ENCODE measurements around the gene TMEM245. TPM values are rescaled to one million over a fixed set of nuclear protein-coding genes. Genes with fewer than 3 reads are reported as not detected.

The TMEM245 gene
- total RNA-seq, 2 experiments from 2014 or later = 22.0 to 36.1 TPM

DNA sequence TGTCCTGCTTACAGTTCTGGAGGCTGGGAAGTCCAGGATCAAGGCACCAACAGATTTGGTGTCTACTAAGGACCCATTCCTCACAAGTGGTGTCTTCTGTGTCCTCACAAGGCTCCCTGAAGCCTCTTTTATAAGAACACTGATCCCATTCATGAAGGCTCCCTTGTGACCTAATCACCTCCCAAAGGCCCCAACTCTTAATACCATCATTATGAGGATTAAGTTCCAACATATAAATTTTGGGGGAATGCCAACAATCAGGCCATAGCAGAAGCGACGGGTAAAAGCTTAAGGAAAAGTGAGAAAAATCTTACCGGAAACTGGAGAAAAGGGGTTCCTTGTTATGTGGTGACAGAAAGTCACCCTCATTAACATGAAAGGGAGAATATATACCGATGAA lies 117.6 kb downstream of the TMEM245 start:
- no peaks in the 10 kb centered on the region for H3K9me2 ChIP-seq (ENCODE audit: insufficient read depth, low read length)
- no peak overlapping the region for H2AFZ ChIP-seq (ENCODE audit: low read length)
- peaks cover 14% of the 10 kb centered on the region for H3K9me3 ChIP-seq (ENCODE audit: low read length)
- peaks cover 6% of the 10 kb centered on the region for H3K36me3 ChIP-seq (ENCODE audit: insufficient read depth, low read length)
- CTCF ChIA-PET (ENCODE audit: unreplicated experiment) = no interaction called here
- no peaks in the 10 kb centered on the region for H3K4me1 ChIP-seq (ENCODE audit: insufficient read depth, low read length, poor library complexity, severe bottlenecking)
- no peak overlapping the region for H3K27ac ChIP-seq (ENCODE audit: low read depth, low read length, poor library complexity, severe bottlenecking)
- POLR2A ChIA-PET = no interaction called here
- no peaks in the 10 kb centered on the region for H3K79me2 ChIP-seq (ENCODE audit: insufficient read depth, low read depth, low read length)
- no peak overlapping the region for H3K4me3 ChIP-seq (ENCODE audit: low read depth, low read length, poor library complexity, severe bottlenecking)
- TF ChIP-seq, protein P1, sequence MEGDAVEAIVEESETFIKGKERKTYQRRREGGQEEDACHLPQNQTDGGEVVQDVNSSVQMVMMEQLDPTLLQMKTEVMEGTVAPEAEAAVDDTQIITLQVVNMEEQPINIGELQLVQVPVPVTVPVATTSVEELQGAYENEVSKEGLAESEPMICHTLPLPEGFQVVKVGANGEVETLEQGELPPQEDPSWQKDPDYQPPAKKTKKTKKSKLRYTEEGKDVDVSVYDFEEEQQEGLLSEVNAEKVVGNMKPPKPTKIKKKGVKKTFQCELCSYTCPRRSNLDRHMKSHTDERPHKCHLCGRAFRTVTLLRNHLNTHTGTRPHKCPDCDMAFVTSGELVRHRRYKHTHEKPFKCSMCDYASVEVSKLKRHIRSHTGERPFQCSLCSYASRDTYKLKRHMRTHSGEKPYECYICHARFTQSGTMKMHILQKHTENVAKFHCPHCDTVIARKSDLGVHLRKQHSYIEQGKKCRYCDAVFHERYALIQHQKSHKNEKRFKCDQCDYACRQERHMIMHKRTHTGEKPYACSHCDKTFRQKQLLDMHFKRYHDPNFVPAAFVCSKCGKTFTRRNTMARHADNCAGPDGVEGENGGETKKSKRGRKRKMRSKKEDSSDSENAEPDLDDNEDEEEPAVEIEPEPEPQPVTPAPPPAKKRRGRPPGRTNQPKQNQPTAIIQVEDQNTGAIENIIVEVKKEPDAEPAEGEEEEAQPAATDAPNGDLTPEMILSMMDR (conservative IDR thresholded peaks at IDR 0.05; ENCODE audit: low read length) = no peak
- TF ChIP-seq EZH2phosphoT487 (IDR thresholded peaks at IDR 0.05; ENCODE audit: borderline replicate concordance, low read depth, low read length) = no peak
- H4K20me1 ChIP-seq (ENCODE audit: insufficient read depth, low read length) = no peaks in the 10 kb centered on the region
- H3K4me2 ChIP-seq (ENCODE audit: low read length) = no peak overlapping the region
- intact Hi-C loops (cut with micrococcal nuclease; ENCODE audit: unreplicated experiment) = no loop called here
- no peak for DNase-seq (ENCODE audit: low spot score)
- no TSS peak for BruUV-seq (replicated peaks)

DNA sequence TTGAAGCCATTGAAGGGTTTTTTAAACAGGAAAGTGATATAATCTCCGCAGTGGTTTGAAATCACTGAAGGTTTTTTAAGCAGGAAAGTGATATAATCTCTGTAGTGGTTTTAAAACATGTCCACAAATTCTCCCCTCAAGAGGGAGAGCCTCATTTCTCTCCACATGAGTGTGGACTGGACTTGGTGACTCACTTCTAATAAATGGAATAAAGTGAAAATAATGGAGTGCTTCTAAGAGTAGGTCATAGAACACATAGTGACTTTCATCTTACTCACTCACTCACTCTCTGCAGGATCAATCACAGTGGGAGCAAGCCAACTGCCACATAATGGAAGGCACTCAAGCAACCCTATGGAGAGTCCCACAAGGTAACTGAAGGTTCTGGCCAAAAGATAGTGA lies 118.5 kb downstream of the TMEM245 start:
- H3K4me1 ChIP-seq (ENCODE audit: insufficient read depth, low read length, poor library complexity, severe bottlenecking) = no peaks in the 10 kb centered on the region
- H3K9me3 ChIP-seq (ENCODE audit: low read length) = peaks cover 14% of the 10 kb centered on the region
- POLR2A ChIA-PET = no interaction called here
- peaks cover 6% of the 10 kb centered on the region for H3K36me3 ChIP-seq (ENCODE audit: insufficient read depth, low read length)
- H2AFZ ChIP-seq (ENCODE audit: low read length) = no peak overlapping the region
- no peak overlapping the region for H3K27ac ChIP-seq (ENCODE audit: low read depth, low read length, poor library complexity, severe bottlenecking)
- BruUV-seq (replicated peaks) = no TSS peak
- no peaks in the 10 kb centered on the region for H3K79me2 ChIP-seq (ENCODE audit: insufficient read depth, low read depth, low read length)
- no peak overlapping the region for H3K4me3 ChIP-seq (ENCODE audit: low read depth, low read length, poor library complexity, severe bottlenecking)
- H3K9me2 ChIP-seq (ENCODE audit: insufficient read depth, low read length) = no peaks in the 10 kb centered on the region
- H3K4me2 ChIP-seq (ENCODE audit: low read length) = no peak overlapping the region
- H4K20me1 ChIP-seq (ENCODE audit: insufficient read depth, low read length) = no peaks in the 10 kb centered on the region
- intact Hi-C loops (cut with micrococcal nuclease; ENCODE audit: unreplicated experiment) = no loop called here
- CTCF ChIA-PET (ENCODE audit: unreplicated experiment) = no interaction called here
- no peak for DNase-seq (ENCODE audit: low spot score)
- TF ChIP-seq, protein P1 (conservative IDR thresholded peaks at IDR 0.05; ENCODE audit: low read length) = no peak
- TF ChIP-seq EZH2phosphoT487 (IDR thresholded peaks at IDR 0.05; ENCODE audit: borderline replicate concordance, low read depth, low read length) = no peak

- Histone ChIP-seq H3K9me2 (ENCODE audit: insufficient read depth, low read length) (no peaks in the 10 kb centered on the region), H3K79me2 (ENCODE audit: insufficient read depth, low read depth, low read length) (no peaks in the 10 kb centered on the region), H3K4me2 (ENCODE audit: low read length) (no peak overlapping the region), H4K20me1 (ENCODE audit: insufficient read depth, low read length) (no peaks in the 10 kb centered on the region), H3K4me1 (ENCODE audit: insufficient read depth, low read length, poor library complexity, severe bottlenecking) (peaks cover 10% of the 10 kb centered on the region), H3K4me3 (ENCODE audit: low read depth, low read length, poor library complexity, severe bottlenecking) (no peak overlapping the region), H2AFZ (ENCODE audit: low read length) (no peak overlapping the region), H3K27ac (ENCODE audit: low read depth, low read length, poor library complexity, severe bottlenecking) (no peak overlapping the region), H3K36me3 (ENCODE audit: insufficient read depth, low read length) (peaks cover 7% of the 10 kb centered on the region; the same call in 1 of the 2 replicates), H3K9me3 (ENCODE audit: low read length) (no peaks in the 10 kb centered on the region)
- ChIA-PET CTCF (ENCODE audit: unreplicated experiment) (no interaction called here), POLR2A (no interaction called here)
- intact Hi-C loops (cut with micrococcal nuclease; ENCODE audit: unreplicated experiment) = no loop called here
- no peak for DNase-seq (ENCODE audit: low spot score)
- no TSS peak for BruUV-seq (replicated peaks)
- TF ChIP-seq, protein P1 (conservative IDR thresholded peaks at IDR 0.05; ENCODE audit: low read length) = no peak
- TF ChIP-seq EZH2phosphoT487 (IDR thresholded peaks at IDR 0.05; ENCODE audit: borderline replicate concordance, low read depth, low read length) = no peak
Observed at GRCh38 chr9:108997112-108997511, 122.6 kb downstream of the TMEM245 start.

All from OCI-LY7 (cell line).